GM19468 (cell line): Measurements from ENCODE around the gene ARL16.

ENCODE experiments used
- ATAC-seq: cut with Tn5 transposase; IDR thresholded peaks from one replicate; pipeline ENCODE4 v1.9.1; 2021; ENCODE audit warnings: mild to moderate bottlenecking, moderate library complexity, moderate number of reproducible peaks; ENCODE audit not compliant: unreplicated experiment; ENCODE audit errors: extremely low read depth

Gene ARL16

DNA sequence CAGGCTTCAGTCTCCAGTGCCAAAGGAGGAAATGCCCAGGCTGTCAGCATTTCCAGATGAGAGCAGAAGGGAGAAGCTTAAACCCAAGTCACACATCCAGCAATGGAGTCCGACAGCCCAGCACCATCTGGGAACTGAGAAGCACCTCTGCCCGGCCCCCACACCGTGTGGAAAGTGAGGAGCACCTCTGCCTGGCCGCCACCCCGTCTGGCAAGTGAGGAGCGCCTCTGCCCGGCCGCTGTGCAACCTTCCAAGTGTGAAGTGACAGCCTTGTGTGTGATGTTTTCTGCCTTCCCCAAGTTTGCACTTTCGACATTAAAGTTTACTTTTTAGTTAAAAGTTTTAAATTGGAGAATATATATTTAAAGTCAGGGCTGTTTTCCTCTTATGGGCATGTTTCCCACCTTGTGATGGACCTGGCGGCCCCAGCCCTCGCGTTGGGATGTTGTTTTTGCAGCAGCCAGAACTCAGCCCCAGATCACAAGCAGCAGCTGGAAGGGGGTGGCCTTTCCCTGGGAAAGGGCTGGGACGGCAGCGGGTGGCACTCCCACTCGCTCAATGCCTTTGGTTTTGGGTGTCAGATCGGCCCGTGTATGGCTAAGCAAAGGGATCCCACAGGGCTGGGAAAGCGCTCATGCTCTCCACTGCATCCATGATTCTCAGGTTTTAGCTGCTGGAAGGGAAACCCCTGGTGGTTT is 9.9 kb downstream of the ARL16 start:
- no peak for ATAC-seq

DNA sequence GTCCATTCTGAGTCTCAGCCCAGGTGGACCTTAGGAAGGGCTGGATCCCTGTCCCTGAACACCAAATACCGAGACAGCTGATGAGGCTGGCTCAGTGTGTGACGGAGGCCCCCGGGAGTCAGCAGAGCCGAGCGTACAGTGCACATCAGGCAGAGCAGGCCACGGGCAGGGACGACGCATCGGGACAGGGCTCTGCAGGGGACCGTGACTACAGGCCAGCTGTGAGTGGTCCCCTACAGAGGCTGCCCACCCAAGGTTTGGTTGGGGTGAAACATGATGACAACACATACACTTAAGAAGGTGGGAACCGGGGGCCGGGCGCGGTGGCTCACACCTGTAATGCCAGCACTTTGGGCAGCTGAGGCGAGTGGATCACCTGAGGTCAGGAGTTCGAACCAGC is 10.6 kb downstream of the ARL16 start:
- no peak for ATAC-seq

DNA sequence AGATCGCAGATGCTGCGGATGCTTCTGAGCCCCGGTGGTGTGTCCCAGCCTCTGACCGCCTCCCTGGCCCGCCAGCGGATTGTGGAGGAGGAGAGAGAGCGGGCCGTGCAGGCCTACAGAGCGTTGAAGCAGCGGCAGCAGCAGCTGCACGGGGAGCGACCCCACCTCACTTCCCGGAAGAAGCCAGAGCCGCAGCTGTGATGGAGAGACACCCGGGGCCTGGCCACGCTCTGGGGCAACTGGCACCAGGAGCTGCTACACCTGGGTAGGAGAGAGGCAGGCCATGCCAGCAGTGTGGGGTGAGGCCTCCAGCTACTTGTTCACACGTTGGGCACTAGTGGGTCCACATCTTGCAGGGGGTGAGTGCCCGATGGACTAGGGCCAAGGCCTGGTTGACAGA is 11.1 kb downstream of the ARL16 start:
- no peak for ATAC-seq

DNA sequence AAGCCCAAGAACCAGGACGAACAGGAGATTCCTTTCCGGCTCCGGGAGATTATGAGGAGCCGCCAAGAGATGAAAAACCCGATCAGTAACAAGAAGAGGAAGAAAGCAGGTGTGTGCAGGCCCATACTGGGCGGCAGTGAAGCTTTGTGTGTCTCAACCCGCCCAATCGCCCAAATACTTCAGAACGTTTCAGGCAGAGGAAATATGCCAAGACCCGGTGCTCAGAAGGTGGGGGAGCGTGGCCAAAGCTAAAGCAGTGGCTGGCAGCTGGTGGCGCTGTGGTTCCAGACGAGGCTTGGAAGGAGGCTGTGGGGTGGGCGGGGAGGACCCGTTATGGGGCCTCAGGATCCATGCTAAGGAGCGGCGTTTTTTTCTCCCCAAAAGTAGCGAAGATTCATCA is 15.8 kb downstream of the ARL16 start:
- ATAC-seq, result no peak

DNA sequence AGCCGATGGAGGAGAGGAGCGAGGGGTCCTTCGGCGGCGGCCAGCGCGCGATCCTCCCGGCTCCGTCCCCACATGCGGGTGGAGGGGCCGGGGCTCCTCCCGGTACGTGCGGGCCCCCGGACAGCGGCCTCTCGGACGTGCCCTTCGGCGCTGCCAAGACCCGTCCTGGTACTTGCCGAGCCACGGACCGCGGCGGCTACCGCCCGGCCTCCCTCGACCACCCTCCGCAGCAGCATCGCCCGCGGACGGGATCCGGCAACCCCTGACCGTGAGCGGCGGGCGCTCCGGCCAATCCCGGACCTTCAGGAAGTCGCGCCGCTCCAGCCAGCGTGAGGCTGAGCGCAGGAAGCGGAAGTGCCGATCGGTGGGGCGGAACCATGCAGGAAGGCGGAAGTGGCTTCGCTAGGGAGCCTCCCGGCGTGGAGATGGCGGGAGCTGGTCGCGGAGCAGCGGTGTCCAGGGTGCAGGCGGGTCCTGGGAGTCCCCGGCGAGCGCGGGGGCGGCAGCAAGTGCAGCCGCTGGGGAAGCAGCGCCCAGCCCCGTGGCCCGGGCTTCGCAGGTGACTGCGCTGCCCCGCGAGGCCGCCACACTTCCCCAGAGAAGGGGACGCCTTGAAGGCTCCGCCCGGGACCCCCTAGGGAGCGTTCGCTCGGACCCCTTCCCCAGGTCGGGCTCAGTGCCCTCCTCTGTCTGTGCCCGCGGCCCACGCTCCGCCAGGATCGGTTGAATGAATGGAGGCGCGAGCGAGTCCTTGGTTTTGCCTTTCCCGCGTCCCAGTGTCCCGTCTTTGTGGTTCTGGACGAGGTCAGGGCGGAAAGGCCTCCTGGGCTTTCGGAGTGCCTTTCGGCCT is 17.0 kb downstream of the ARL16 start, which contains the start of the genes CCDC137 and OXLD1:
TSS of gene CCDC137 (plus strand) at position 396 of the 850 bp plus-strand sequence. CDS start at position 426, 30 bp downstream.
TSS of gene OXLD1 (minus strand) at position 264 of the 850 bp plus-strand sequence. CDS start at position 236, 28 bp downstream.
- peak; percentile 92 for ATAC-seq

DNA sequence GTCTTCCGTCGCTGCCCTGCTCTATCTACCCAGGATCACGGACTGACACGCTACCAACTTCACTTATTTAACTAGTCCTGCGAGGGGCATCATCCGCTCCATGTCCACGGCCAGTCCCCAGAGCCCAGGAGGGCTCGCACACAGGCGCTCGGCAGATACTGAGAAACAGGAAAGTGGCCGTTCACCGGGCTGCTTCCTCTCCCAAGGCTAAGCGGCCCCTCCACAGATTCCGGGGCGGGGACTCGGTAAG is 17.6 kb downstream of the ARL16 start:
- no peak for ATAC-seq

DNA sequence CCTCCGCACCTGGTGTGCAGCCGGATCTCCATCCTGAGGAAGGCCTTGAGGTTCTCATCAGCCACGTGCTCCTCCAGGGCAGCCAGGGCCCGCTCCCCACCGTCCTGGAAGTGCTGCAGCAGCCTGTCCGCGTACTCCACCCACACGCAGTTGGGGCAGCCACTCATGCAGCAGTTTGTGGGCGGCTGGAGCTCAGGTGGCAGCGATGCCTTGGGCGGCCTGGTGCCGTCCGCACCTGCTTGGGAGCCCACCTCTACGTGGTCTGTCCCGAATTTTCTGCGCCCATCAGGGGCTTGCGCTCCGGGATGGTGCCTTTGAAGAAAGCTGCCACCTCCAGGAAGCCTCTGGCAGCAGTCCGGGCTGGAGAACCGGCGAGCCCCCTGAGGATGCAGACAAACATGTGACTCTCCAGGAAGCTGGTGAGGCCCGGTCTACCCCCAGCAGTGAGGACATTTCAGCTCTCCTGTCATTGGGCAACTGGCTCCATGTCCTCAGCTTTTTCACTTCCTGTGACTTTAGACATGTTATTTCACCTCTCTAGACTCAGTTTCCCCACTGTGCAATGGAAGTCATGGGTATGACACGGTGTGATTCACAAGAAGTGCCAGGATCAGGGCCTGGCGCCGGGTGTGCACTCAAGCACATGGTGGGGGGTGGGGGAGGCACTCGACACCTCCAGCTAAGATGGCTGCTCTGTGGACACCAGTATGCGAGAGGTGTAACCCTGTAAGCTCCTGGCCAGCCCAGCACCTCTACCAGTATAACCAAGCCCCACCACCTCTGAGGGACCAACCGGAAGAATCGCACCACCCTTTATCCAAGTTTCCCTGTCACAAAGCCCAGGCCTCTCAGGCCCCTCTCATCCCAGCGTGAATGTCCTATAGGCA is 18.1 kb downstream of the ARL16 start:
- no peak for ATAC-seq

DNA sequence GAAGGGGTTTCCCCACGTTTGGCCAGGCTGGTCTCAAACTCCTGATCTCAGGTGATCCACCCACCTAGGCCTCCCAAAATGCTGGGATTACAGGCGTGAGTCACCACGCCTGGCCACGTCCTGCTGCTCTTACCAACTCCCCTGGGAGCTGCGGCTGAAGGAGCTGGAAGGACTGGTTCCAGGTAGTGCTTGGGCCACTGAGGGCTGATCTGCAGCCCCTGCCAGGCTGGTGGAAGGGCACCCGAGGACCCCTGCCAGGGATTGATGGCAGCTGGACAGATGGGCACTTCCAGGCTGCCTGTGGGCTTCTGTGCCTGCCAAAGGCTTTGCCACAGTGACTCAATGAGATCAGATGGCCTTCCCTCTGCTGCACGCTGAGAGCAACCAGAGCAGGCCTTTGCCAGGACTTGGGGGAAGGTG is 19.5 kb downstream of the ARL16 start:
- ATAC-seq, result no peak

DNA sequence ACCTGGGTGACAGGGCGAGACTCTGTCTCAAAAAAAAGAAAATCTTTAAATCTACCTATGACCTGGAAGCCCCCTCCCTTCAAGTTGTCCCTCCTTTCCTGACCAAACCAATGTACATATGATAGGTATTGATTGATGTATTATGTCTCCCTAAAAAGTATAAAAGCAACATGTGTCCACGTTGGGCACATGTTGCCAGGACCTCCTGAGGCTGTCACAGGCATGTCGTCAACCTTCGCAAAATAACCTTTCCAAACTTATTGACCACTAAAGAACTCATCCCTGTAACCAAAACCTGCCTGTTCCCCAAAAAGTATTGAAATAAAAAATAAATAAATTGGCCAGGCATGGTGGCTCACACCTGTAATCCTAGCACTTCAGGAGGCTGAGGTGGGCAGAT is 21.6 kb downstream of the ARL16 start:
- ATAC-seq, result no peak

DNA sequence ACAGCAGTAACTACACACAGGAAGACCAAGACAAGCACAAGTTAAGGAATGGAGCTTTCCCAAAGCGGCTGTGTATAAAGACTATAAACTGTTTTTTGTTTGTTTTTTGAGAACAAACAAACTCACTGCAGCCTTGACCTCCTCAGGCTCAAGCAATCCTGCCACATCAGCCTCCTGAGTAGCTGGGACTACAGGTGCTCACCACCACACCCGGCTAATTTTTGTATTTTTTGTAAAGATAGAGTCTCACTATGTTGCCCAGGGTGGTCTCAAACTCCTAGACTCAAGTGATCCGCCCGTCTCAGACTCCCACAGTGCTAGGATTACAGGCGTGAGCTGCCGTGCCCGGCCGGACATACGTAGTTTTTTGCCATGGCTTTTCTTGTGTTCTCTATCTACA is 23.2 kb downstream of the ARL16 start:
- no peak for ATAC-seq

DNA sequence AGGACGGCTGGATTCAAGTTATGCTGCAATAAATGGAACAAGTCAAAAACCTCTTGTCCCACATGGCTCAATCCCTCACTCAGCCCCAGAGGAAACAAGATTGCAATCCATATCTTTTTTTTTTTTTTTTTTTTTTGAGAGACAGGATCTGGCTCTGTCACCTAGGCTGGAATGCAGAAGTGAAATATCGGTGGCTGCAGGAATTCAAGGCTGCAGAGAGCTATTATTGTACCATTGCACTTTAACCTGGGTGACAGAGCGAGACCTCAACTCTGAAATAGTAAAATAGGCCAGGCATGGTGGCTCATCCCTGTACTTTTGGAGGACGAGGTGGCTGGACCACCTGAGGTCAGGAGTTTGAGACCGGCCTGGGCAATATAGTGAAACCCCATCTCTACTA is 24.6 kb downstream of the ARL16 start:
- no peak for ATAC-seq

DNA sequence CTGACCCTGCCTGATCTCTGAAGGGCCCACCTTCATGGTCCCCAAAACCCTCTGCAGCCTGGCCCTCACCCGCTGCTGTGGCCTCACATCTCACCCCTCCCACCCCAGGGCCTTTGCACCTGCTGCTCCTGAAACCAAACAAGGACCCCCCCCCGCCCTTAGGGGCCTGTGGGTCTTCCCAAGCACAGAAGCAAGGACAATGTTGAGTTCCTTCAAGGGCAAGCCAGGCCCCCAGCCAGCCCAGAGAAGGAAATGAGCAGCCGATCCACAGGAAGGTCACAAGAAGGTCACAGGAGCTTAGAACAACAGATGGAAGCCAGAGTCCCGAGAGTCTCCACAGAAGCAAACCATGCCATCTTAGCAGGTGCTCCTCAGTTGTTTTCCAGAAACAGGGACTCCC is 26.8 kb downstream of the ARL16 start:
- no peak for ATAC-seq

DNA sequence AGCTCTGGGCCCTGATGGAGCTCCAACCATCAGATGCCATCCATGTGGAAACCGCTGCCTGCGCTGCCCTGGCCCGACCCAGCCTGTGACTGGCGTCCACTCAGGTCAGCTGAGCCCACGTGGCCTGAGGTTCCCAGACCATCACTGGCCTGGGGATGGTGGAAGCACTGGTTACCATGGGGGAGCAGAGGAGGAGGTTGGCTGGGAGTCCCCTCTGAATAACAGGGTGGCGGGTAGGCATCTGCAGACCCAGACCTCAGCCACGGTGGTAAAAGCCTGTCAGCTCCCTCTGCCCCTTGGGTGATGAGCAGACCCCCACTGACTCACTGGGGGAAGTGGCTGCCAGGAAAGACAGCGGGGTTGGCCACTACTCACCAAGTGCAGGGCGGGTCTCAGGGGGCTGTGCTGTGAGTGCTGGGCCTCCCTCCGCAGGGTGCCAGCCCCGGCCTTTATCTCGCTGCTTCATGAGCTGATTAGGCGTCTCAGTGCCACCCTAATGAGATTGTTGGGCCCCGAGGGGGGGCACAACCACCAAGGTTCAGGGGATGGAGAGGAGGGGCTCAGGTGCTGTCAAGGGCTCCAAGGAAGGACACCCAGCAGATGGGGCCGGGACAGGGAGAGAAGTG is 27.4 kb downstream of the ARL16 start, which contains the start of gene PDE6G:
TSS of gene PDE6G (minus strand) at position 425 of the 626 bp plus-strand sequence. CDS start 3,237 bp downstream, outside the sequence.
- ATAC-seq, result no peak

DNA sequence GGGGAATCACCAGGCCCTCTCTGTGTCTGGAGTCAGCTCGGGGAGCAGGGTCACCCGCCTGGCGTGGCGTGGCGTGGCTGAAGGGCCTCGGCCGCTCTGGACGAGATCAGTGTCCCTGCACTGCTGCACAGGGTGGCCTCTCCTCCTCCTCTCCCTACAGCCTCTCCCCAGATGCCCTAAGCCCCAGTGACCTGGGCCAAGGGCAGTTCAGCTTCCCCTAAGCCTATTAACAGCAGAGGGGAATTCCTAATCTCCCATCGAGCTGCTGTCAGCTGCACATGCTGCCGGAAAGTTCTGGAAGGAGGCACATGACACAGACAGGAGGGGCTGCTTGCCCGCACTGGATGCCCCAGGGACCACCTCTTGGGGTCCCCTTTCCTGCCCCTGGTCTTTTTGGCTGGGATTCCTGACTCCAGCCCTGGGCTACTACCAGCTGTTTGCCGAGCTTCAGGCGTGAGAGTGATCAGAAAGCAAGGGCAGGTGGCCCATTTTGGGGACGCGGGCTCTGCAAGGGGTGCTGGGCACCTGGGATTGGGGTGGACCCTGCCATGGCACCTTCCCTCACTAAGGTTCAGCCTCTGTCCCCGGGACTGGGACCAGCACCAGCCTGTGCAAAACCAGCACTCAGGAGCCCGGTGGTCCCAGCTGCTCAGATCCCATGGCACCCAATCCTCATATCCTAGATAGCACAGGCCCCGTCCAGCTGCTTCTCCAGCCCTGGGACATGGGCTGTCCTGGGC is 28.0 kb downstream of the ARL16 start:
- ATAC-seq, result no peak

DNA sequence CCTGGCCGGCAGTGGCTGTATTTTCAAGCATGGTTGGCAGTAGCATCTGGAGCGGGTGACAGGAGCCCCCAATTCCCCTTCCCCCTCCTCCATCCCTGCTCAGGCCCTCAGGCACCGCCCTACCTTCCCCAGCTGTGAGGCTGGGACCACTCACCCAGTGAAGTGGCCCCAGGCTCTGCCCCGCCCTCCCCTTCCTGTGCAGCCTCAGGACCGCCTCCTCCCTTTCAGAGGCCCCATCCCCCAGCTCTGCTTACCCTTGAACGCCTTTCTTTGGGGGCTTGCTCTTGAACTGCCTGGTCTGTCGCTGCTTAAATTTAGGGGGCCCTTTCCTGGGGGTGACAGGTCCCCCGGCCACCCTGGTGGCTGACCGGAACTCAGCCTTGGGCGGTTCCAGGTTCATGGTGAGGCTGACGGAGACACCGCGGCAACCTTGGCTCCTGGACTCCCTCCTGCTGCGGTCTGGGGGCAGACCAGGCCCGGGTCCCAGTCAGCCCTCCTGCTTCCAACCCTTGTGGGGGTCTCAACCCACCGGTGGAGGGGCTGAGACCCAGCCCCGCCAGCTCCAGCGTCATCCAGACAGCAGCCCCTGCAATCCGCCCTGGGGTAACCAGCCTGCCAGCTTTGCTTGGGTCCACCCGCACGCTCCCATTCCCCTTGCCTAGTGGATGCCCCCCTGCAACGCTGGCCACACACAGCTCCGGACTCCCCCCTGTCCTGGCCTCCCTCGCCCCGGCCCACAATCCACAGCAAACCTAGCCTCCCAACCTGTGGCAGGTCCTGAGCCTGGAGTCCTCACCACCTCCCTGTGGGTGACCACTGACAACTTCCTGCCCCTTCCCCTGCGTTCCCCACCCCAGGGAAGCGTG is 30.5 kb downstream of the ARL16 start:
- ATAC-seq, result no peak

DNA sequence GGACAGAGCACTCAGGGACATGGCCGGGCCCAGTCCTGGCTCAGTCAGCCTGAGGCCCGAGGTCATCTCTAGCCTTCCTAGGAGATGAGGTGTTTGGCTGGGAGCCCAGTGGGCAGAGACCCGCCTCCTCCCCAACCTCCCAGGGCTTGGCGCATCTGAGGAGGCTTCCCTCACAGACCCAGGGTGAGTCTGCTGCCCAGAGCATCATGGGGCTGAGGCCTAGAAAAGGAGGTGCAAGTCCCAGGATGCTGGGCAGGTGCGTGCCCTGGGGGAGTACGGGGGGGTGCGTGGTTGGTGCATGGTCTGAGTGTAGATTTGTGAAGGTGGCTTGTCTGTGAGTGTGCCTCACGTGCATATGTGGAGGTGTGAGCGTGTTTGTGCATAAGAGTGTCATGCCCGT is 31.9 kb downstream of the ARL16 start:
- no peak for ATAC-seq

DNA sequence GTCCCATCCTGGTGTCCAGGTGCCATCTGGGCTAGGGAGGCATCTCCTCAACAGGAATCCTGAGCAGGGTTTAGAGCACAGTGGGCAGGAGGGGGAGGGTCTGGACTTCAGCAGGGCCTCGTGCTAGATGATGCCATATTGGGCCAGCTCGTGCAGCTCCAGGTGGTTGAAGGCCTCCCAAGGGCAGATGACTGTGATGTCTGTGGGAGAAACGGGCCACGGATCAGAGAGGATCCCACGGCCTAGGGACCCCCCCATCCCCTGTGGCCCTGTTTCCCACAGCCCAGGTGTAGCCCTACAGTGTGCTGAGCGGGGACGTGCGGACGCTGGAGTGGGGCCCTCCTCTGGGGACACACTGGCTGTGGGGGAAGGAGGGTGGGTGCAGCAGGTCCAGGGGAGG is 32.6 kb downstream of the ARL16 start:
- ATAC-seq, result no peak

DNA sequence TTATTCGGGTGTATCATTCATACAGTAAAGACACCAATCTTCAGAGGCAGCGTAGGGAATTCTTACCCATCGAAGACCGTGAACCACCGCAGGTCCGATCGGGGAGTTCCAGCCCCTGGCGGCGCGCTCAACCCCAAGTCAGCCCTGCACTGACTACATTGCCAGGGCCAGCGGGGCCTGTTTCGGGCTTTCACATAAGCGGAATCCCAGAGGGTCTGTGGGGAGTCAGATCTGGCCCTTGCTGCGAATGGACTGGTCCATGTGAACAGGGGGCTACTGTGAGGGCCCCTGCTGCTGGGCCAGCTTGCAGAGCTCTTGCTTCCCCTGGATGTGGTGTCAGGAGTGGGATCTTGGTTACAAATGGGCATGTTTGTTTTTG is 34.9 kb downstream of the ARL16 start:
- ATAC-seq, result no peak
